ENCODE data around the gene PTGFRN.
A peak's percentile ranks its signal among the peaks of the same experiment; 100 is the strongest.
"Not testable (repeated sequence)": the region's sequence is repeated elsewhere in the genome, so short reads cannot be mapped to it uniquely, and the experiment has no call there.

The PTGFRN gene

GRCh38 chr1:116909512-116910378, at the start of gene PTGFRN:
Gene PTGFRN (plus strand): TSS chr1:116909916. CDS start chr1:116910204, 288 bp downstream.
- Mint-ChIP-seq H3K4me1 (peaks cover 6% of the 10 kb centered on the region), H3K4me3 (no peak within 1 kb of the TSS), H3K9me3 (no peaks in the 10 kb centered on the region), H3K36me3 (ENCODE audit: insufficient read depth) (peaks cover 4% of the 10 kb centered on the region), H3K27ac (ENCODE audit: low read depth) (peak within 1 kb of the TSS; percentile 36), H3K27me3 (peaks cover 12% of the 10 kb centered on the region)
- ATAC-seq (replicated peaks; ENCODE audit: extremely low read depth, poor library complexity, severe bottlenecking) (peak; percentile 40), DNase-seq (ENCODE audit: low spot score in 2 of 2) (no peak)

GRCh38 chr1:116860167-116860566, 49.5 kb upstream of the PTGFRN start:
- ATAC-seq (replicated peaks; ENCODE audit: extremely low read depth, poor library complexity, severe bottlenecking); H3K4me3 Mint-ChIP-seq; DNase-seq (ENCODE audit: low spot score in 2 of 2); H3K36me3 Mint-ChIP-seq (ENCODE audit: insufficient read depth); H3K27ac Mint-ChIP-seq (ENCODE audit: low read depth); H3K27me3 Mint-ChIP-seq; H3K9me3 Mint-ChIP-seq; H3K4me1 Mint-ChIP-seq: not testable (repeated sequence)

- ATAC-seq (replicated peaks; ENCODE audit: extremely low read depth, poor library complexity, severe bottlenecking): no peak
- no peak overlapping the region for H3K27ac Mint-ChIP-seq (ENCODE audit: low read depth)
- no peak for DNase-seq (ENCODE audit: low spot score in 2 of 2)
- H3K27me3 Mint-ChIP-seq: no peaks in the 10 kb centered on the region
- H3K4me1 Mint-ChIP-seq: no peaks in the 10 kb centered on the region
- H3K36me3 Mint-ChIP-seq (ENCODE audit: insufficient read depth): no peaks in the 10 kb centered on the region
- no peak overlapping the region for H3K4me3 Mint-ChIP-seq
- H3K9me3 Mint-ChIP-seq: no peaks in the 10 kb centered on the region
Observed at GRCh38 chr1:116861137-116861536, 48.6 kb upstream of the PTGFRN start.

GRCh38 chr1:116863031-116863430, 46.7 kb upstream of the PTGFRN start:
- H3K4me3 Mint-ChIP-seq; ATAC-seq (replicated peaks; ENCODE audit: extremely low read depth, poor library complexity, severe bottlenecking); H3K27me3 Mint-ChIP-seq: not testable (repeated sequence)

GRCh38 chr1:116866478-116866877, 43.2 kb upstream of the PTGFRN start:
- not testable (repeated sequence) for H3K27me3 Mint-ChIP-seq; ATAC-seq (replicated peaks; ENCODE audit: extremely low read depth, poor library complexity, severe bottlenecking); H3K9me3 Mint-ChIP-seq; H3K4me1 Mint-ChIP-seq; H3K36me3 Mint-ChIP-seq (ENCODE audit: insufficient read depth); DNase-seq (ENCODE audit: low spot score in 2 of 2); H3K4me3 Mint-ChIP-seq; H3K27ac Mint-ChIP-seq (ENCODE audit: low read depth)

More at GRCh38 chr1:116863031-116863430, 46.7 kb upstream of the PTGFRN start:
- H3K27ac Mint-ChIP-seq (ENCODE audit: low read depth); H3K36me3 Mint-ChIP-seq (ENCODE audit: insufficient read depth); H3K4me1 Mint-ChIP-seq; DNase-seq (ENCODE audit: low spot score in 2 of 2); H3K9me3 Mint-ChIP-seq: not testable (repeated sequence)

- Mint-ChIP-seq H3K4me1 (no peaks in the 10 kb centered on the region), H3K27me3 (peaks cover 24% of the 10 kb centered on the region), H3K27ac (ENCODE audit: low read depth) (no peak overlapping the region), H3K4me3 (no peak overlapping the region), H3K9me3 (no peaks in the 10 kb centered on the region), H3K36me3 (ENCODE audit: insufficient read depth) (no peaks in the 10 kb centered on the region)
- no peak for DNase-seq (ENCODE audit: low spot score in 2 of 2)
- ATAC-seq (replicated peaks; ENCODE audit: extremely low read depth, poor library complexity, severe bottlenecking): no peak
Observed at GRCh38 chr1:116868385-116868784, 41.3 kb upstream of the PTGFRN start.

- no peak for DNase-seq (ENCODE audit: low spot score in 2 of 2)
- H3K9me3 Mint-ChIP-seq: no peaks in the 10 kb centered on the region
- H3K27me3 Mint-ChIP-seq: peaks cover 31% of the 10 kb centered on the region
Observed at GRCh38 chr1:116869611-116870010, 40.1 kb upstream of the PTGFRN start.

GRCh38 chr1:116870300-116870699, 39.4 kb upstream of the PTGFRN start:
- H3K36me3 Mint-ChIP-seq (ENCODE audit: insufficient read depth): no peaks in the 10 kb centered on the region
- H3K27me3 Mint-ChIP-seq: peaks cover 38% of the 10 kb centered on the region
- no peaks in the 10 kb centered on the region for H3K4me1 Mint-ChIP-seq
- no peak overlapping the region for H3K27ac Mint-ChIP-seq (ENCODE audit: low read depth)
- DNase-seq (ENCODE audit: low spot score in 2 of 2) (no peak), ATAC-seq (replicated peaks; ENCODE audit: extremely low read depth, poor library complexity, severe bottlenecking) (no peak)
- no peaks in the 10 kb centered on the region for H3K9me3 Mint-ChIP-seq
- no peak overlapping the region for H3K4me3 Mint-ChIP-seq

More at GRCh38 chr1:116869611-116870010, 40.1 kb upstream of the PTGFRN start:
- no peak for ATAC-seq (replicated peaks; ENCODE audit: extremely low read depth, poor library complexity, severe bottlenecking)
- Mint-ChIP-seq H3K27ac (ENCODE audit: low read depth) (no peak overlapping the region), H3K4me3 (no peak overlapping the region), H3K4me1 (no peaks in the 10 kb centered on the region), H3K36me3 (ENCODE audit: insufficient read depth) (no peaks in the 10 kb centered on the region)

GRCh38 chr1:116871779-116872146, 38.0 kb upstream of the PTGFRN start:
- no peak overlapping the region for H3K27ac Mint-ChIP-seq (ENCODE audit: low read depth)
- no peak for ATAC-seq (replicated peaks; ENCODE audit: extremely low read depth, poor library complexity, severe bottlenecking)
- H3K4me1 Mint-ChIP-seq: no peaks in the 10 kb centered on the region
- peaks cover 43% of the 10 kb centered on the region for H3K27me3 Mint-ChIP-seq
- no peak overlapping the region for H3K4me3 Mint-ChIP-seq
- no peaks in the 10 kb centered on the region for H3K9me3 Mint-ChIP-seq
- no peaks in the 10 kb centered on the region for H3K36me3 Mint-ChIP-seq (ENCODE audit: insufficient read depth)
- no peak for DNase-seq (ENCODE audit: low spot score in 2 of 2)

- no peak for DNase-seq (ENCODE audit: low spot score in 2 of 2)
- ATAC-seq (replicated peaks; ENCODE audit: extremely low read depth, poor library complexity, severe bottlenecking): no peak
- no peak overlapping the region for H3K27ac Mint-ChIP-seq (ENCODE audit: low read depth)
Observed at GRCh38 chr1:116873680-116874271, 35.9 kb upstream of the PTGFRN start.

GRCh38 chr1:116874733-116875249, 34.9 kb upstream of the PTGFRN start:
- H3K27ac Mint-ChIP-seq (ENCODE audit: low read depth): no peak overlapping the region
- ATAC-seq (replicated peaks; ENCODE audit: extremely low read depth, poor library complexity, severe bottlenecking): no peak
- peaks cover 43% of the 10 kb centered on the region for H3K27me3 Mint-ChIP-seq
- H3K36me3 Mint-ChIP-seq (ENCODE audit: insufficient read depth): no peaks in the 10 kb centered on the region
- H3K9me3 Mint-ChIP-seq: no peaks in the 10 kb centered on the region
- no peak overlapping the region for H3K4me3 Mint-ChIP-seq
- H3K4me1 Mint-ChIP-seq: no peaks in the 10 kb centered on the region
- DNase-seq (ENCODE audit: low spot score in 2 of 2): no peak

More at GRCh38 chr1:116873680-116874271, 35.9 kb upstream of the PTGFRN start:
- Mint-ChIP-seq H3K4me1 (no peaks in the 10 kb centered on the region), H3K27me3 (peaks cover 43% of the 10 kb centered on the region), H3K4me3 (no peak overlapping the region), H3K36me3 (ENCODE audit: insufficient read depth) (no peaks in the 10 kb centered on the region), H3K9me3 (no peaks in the 10 kb centered on the region)

GRCh38 chr1:116875391-116875790, 34.3 kb upstream of the PTGFRN start:
- Mint-ChIP-seq H3K4me3 (no peak overlapping the region), H3K4me1 (no peaks in the 10 kb centered on the region), H3K36me3 (ENCODE audit: insufficient read depth) (no peaks in the 10 kb centered on the region), H3K27me3 (peaks cover 43% of the 10 kb centered on the region), H3K9me3 (no peaks in the 10 kb centered on the region), H3K27ac (ENCODE audit: low read depth) (no peak overlapping the region)
- ATAC-seq (replicated peaks; ENCODE audit: extremely low read depth, poor library complexity, severe bottlenecking) (no peak), DNase-seq (ENCODE audit: low spot score in 2 of 2) (no peak)

GRCh38 chr1:116875946-116876345, 33.8 kb upstream of the PTGFRN start:
- not testable (repeated sequence) for H3K4me3 Mint-ChIP-seq; H3K36me3 Mint-ChIP-seq (ENCODE audit: insufficient read depth); DNase-seq (ENCODE audit: low spot score in 2 of 2)

More at GRCh38 chr1:116875946-116876345, 33.8 kb upstream of the PTGFRN start:
- H3K4me1 Mint-ChIP-seq; ATAC-seq (replicated peaks; ENCODE audit: extremely low read depth, poor library complexity, severe bottlenecking); H3K9me3 Mint-ChIP-seq; H3K27ac Mint-ChIP-seq (ENCODE audit: low read depth): not testable (repeated sequence)
- peaks cover 41% of the 10 kb centered on the region for H3K27me3 Mint-ChIP-seq
